NCI-H524 treated with DMSO at 0.1 percent for 48 hours (cell line): ENCODE results near the gene CARS2.
"Not testable (repeated sequence)": the region's sequence is repeated elsewhere in the genome, so short reads cannot be mapped to it uniquely, and the experiment has no call there.

Source experiments
- DNase-seq: peaks from one replicate; lab custom pipeline; 2025; lab: John Stamatoyannopoulos, UW

CARS2 gene

DNA sequence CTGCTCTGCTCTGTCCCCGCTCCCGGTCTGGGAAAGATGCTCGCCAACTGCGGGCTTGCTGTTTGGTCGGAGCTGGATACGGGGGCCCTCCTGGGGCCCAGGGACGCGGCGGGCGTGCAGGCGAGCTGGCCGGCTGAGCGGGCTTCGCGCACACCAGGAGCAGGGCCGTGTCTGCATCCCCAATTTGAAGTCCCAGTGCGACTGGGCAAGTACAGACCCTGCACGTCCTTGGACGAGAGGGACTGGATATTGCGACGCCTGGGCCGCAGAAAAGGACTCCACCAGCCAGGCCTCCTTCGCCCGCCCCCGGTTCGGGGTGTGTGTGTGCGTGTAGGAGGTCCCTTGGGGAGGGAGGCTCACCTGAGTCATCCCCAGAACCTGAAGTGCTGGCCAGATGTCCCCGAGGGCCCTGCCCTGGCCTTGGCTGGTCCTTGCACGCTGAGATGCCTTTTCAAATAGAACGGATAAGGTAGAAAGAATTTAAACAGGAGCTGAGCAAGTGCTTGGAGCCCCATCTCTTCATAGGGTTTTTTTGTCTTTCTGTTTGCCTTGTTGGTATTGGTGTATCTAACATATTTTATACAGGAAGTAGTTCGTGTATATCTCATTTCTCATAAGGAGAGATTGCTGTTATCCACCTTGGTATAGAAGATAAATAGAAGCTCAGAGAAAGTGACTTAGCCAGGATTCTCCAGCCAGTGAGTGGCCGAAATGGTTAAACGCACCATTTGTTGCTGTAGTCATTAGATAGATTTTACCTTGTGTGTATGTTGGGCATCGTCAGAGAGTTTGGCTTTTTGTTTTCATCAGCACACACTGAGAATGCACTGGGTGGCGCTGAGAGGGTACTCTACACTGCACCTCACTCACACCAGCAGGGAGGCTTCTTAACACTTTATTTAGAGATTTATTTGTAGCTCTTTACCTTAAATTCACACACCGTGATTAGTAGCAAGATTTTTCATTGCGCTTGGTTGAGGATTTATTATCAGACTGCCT is 89.5 kb downstream of the CARS2 start:
- no peak for DNase-seq

DNA sequence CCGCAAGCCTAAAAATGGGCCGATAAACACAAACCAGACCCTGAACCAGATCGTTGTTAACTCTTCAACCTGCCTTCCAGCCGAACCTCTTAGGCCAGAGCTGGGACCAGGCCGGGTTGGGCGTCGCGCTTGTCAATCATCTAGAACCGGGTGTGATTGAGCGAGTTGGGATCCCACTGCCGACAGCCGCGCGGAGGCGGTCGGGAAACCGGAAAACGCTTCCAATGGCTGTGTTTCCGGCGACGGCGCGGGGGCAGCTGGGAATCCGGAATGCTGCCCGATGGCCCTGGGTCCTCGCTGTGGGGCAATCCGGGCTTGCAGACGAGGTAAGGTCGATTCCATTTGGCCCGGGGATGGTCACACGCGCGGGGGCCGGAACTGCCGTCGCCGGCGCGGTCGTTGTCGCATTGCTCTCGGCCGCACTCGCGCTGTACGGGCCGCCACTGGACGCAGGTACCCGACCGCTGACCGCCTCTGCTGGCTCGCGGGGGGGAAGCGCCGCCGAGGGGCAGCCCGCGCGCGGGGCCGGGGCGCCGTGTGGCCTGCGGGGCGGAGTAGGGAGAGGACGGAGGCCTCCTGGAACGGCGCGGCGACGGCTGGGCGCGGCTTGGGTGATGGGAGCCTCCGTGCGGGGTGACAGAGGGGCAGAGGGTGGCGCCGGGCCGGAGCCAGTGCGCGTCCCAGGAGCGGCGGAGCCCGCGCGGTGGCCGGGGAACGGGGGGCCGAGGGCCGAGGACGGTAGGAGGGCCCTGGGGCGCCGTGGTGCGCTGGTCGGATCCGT is 90.4 kb downstream of the CARS2 start, which contains the start of gene NAXD:
Gene NAXD, plus strand, starts transcription at position 224 of the 781 bp plus-strand sequence. Its CDS starts 57 bp downstream, at position 281.
- DNase-seq = peak; percentile 40

DNA sequence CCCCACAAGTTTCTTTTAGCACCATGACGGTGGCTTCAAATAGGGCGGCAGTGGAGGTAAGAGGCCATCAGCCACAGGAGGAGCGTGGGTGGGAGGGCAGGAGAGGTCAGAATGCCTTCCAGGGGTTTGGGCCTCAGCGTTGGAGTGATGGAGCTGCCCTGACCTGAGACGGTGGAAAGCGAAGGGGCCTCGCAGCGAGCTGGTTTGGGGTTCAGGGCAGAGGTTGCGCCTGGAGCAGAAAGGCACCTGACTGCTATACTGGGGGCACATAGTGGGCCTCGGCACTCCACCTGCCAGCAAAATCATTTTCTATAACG is 91.0 kb downstream of the CARS2 start:
- DNase-seq = no peak

DNA sequence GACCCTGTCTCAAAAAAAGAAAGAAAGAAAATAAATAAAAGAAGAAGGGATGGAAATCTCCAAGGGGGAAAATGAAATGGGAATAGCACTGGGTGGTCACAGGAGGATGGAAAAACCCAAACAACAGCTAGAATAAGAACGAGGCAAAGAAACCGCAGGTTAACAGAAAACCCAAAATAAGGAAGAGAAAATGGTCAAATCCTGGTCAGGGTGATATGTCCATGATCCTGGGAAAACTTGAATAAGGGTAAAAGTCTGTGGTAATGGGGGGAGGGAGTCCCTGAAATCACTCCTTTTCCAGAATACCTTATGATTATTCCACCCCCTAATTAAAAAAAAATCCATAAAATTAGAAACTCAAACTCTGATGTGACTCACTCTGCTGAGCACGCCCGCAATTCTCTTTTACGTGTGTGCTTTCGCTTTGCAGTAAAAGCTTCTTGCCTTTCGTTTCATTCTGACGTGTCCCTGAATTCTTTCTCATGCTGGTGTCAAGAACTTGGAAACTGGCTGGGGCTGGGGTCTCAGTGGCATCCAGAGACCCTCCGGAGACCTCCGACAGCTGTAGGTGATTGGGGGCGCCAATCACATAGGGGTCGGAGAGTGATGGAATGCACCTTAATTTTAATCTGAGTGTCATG is 94.8 kb downstream of the CARS2 start:
- no peak for DNase-seq

DNA sequence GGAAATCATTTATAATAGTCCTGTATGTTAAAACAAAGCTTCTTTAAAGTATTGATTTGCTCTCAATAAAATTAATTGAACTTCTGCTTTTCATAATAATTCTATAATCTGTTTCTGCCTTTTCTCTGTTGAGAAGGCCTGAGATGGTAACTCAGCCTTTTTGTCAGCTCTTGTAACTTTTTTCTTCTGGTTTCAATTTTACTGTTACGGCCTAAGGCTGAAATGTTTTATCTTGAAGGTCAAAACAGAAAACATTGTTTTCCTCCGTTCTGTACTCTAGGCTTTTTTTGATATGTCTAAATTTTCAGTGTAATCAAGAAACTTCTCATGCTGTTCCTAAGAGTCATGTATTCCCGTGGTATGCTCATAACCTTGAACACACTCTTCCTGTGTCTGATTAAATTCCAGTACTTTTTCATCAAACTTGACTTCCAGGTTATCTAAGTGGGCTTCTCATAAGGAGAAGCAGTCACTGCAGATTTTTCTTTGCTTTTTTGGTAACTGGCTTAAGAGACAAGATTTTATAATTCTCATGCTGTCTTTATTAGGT is 98.2 kb downstream of the CARS2 start:
- DNase-seq = no peak

DNA sequence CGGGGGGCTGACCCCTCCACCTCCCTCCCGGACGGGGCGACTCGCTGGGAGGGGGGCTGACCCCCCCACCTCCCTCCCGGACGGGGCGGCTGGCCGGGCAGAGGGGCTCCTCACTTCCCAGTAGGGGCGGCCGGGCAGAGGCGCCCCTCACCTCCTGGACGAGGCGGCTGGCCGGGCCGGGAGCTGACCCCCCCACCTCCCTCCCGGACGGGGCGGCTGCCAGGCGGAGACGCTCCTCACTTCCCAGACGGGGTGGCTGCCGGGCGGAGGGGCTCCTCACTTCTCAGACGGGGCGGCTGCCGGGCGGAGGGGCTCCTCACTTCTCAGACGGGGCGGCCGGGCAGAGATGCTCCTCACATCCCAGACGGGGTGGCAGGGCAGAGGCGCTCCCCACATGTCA is 99.6 kb downstream of the CARS2 start:
- not testable (repeated sequence) for DNase-seq

DNA sequence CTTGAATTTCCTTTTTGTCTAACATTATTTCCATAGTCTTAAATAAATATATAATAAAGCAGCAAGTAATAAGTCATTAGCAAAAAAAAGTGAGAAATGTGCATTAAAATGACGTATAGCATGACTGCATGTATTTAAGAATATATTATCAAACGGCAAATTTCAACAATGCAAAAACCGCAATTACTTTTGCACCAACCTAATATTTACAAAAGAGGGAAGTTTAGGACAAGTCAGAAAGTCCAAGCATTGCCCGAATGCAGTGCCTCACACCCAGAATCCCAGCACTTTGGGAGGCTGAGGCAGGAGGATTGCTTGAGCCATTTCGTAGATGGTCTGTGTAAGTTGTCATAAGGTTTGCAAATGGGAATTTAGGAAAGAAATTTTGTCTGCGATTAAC is 100.8 kb downstream of the CARS2 start:
- no peak for DNase-seq

DNA sequence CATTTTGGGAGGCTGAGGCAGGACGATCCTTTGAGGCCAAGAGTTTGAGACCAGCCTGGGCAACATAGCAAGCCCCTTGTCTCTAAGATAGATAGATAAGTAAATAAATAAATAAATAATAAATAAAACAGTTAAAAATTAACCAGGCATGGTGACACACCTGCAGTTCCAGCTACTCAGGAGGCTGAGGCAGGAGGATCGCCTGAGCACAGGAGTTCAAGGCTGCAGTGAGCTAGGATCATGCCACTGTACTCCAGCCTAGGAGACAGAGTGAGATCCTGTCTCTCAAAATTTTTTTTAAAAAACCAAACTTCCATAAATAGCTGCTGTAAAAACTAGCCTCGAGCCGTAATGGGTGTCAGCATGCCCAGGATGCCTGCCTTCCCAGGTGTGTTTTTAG is 104.9 kb downstream of the CARS2 start:
- no peak for DNase-seq

DNA sequence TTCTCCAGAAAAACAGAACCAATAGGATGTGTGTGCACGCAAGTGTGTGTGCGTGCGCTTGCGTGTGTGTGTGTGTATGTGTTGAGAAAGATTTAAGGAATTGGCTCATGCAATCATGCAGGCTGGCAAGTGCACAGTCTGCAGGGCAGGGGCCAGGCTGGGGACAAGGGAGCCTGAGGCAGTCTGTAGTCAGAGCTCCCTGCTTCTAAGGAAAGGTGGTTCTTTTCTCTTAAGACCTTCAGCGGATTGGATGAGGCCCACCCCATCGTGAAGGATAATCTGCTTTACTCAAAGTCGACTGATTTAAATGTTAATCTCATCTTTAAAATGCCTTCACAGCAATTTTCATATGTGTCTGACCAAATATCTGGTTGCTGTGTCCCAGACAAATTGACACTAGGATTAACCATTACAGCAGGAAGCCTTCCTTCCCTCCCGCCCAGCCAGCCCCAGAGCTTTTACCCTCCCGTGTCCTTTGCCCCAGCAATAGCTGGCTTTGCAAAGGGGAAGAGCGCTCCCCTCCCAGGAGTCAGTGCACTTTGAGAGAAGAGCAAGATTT is 105.6 kb downstream of the CARS2 start:
- DNase-seq = no peak

DNA sequence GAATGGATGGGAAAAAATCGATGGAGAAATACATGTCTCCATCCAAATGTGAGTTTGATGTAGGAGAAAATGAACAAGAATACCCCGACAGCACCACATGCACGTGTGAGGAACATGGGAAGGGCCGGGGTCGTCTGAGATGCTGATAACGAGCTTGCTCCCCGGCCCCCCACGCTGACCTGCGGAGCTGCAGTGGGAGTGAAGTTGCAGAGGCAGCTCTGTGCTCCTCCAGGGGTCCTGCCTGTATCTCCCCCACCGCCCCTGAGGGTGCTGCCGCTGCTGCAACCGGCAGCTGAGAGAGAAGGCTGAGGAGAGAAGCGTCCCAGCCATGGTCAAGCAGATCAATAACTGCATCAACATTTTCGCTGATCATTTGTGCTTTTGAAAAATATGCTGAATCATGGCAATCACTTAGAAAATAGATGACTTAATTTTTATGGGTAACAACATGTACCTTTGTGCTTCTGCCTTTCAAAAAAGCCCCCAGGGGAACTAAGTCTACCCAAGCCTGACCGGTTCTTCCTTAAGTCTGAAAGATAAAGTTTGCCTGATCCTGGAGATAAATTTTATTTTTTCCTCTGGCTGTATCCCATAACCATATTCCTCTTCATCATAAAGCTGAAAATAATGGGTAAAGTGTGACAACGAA is 108.8 kb downstream of the CARS2 start:
- DNase-seq = no peak

DNA sequence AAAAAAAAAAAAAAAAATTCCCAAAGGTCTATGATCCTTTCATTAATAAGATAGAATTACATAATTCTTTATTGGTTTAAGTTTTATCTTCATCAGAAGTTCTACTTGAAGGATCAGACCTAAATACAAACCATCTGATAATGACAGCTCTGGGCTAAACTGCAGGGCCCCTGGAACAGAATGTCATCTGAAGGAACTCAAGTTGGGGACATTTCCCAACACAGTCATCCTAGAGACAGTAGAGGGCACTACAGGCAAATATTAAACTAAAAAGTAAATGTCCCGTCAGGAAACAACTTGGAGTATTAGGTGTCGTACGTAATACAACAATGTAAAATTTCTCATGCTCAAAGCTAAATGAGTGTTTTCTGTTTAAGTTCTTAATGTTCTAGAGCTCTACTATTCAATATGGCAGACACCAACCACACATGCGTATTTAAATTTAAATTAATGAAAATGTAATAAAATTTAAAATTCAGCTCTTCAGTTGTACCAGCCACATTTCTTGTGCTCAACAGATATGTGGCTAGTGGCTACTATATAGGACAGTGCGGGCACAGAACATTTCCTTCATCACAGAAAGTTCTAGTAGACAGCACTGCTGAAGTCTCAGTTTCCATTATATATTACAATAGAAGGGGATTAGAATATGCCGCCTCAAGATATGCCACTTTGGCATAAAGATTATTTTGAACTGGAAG is 112.3 kb downstream of the CARS2 start:
- no peak for DNase-seq

DNA sequence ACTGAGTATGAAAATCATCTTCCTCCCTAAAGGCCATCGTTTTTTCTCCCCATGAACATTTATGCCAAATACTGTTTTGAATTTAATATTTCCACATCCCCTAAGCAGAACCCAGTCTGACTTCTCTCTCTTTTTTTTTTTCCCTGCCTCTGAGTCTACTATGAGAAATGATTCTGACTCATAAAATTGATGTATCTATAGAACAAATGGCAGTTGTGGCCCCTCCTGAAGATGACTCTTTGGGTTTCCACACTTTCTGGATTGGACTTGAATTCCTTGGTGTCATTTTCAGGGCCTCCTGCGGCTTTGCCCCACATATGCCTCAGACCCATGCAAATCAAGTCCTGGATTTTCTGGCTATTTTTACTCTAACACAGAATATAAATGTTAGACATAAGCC is 113.3 kb downstream of the CARS2 start:
- no peak for DNase-seq
